Heart right ventricle (tissue), 16 donors: ENCODE measurements around the gene KCNA10. TPM values are rescaled to one million over a fixed set of nuclear protein-coding genes. Genes with fewer than 3 reads are reported as not detected.

Experiments
- ATAC-seq, 8 donors: fragments of 200-7000 bp; cut with Tn5 transposase; one replicate each; pipeline ENCODE4 v1.9.1; 2020; ENCODE audit warnings: mild to moderate bottlenecking in 8 of 8, moderate library complexity in 8 of 8, moderate number of reproducible peaks in 1 of 8
- DNase-seq, 2 donors: peaks; one replicate each; pipeline ENCODE4 v3.0.0-alpha.2; 2020
- H3K27ac ChIP-seq, 10 donors: fragments of 200-600 bp; sonication (generic) in 2 of 10; one replicate each; pipeline versions ENCODE4 v1.5.0 to v1.8.0; 2020 to 2022; ENCODE audit warnings: mild to moderate bottlenecking in 3 of 10
- H3K27me3 ChIP-seq, 7 donors: fragments of 200-600 bp; one replicate each; pipeline ENCODE4 v1.8.0; 2021 to 2022; ENCODE audit warnings: mild to moderate bottlenecking in 2 of 7
- H3K36me3 ChIP-seq, 9 donors: fragments of 200-600 bp; sonication (generic) in 1 of 9; one replicate each; pipeline versions ENCODE4 v1.5.0 to v1.8.0; 2020 to 2022; ENCODE audit warnings: mild to moderate bottlenecking in 2 of 9
- H3K4me1 ChIP-seq, 9 donors: fragments of 200-600 bp; sonication (generic) in 1 of 9; one replicate each; pipeline versions ENCODE4 v1.5.0 to v1.8.0; 2020 to 2022; ENCODE audit warnings: mild to moderate bottlenecking in 4 of 9
- H3K4me3 ChIP-seq, 10 donors: fragments of 200-600 bp; sonication (generic) in 2 of 10; one replicate each; pipeline versions ENCODE4 v1.5.0 to v1.8.0; 2020 to 2022; ENCODE audit warnings: mild to moderate bottlenecking in 7 of 10, moderate library complexity in 2 of 10
- H3K9me3 ChIP-seq, 11 donors: fragments of 200-600 bp in 10 of 11; sonication (generic) in 2 of 11; one replicate each; pipeline versions ENCODE4 v1.5.0 to v1.8.0; 2013 to 2022; ENCODE audit warnings: mild to moderate bottlenecking in 2 of 11, control low read depth in 1 of 11, moderate library complexity in 1 of 11
- CTCF ChIP-seq, 9 donors: fragments of 200-600 bp; sonication (generic) in 2 of 9; IDR thresholded peaks; one replicate each; pipeline versions ENCODE4 v1.5.0 to v1.8.0; 2021 to 2022; ENCODE audit warnings: antibody characterized with exemption in 9 of 9, mild to moderate bottlenecking in 5 of 9, moderate library complexity in 1 of 9
- WGBS, 2 donors: extraction: QIAGEN DNeasy Blood & Tissue Kit; methylation state at CpG; one replicate each; pipeline ENCODE4 v1.1.7; 2013; ENCODE audit warnings: inconsistent platforms in 1 of 2; 5-methylcytosine and 5-hydroxymethylcytosine counted together
- intact Hi-C, 10 donors: fragments of 100-400 bp; cut with DNase I; formaldehyde crosslinking; loops; one replicate each; pipeline versions ENCODE4 v1.11.1 to v1.14.2; 2022
- polyA plus RNA-seq, 2 donors: library from polyadenylated mRNA; stranded (reverse); fragments of 200-250 nt; gene quantifications; one replicate each; pipeline ENCODE4 v1.2.3, GENCODE V29; 2013
- total RNA-seq, 10 donors: library from RNA; stranded (reverse); fragmentation: NEBNext Ultra II Directional in 3 of 10; extraction: Animal tissue kit (Norgen Biotek cat#: 25700) in 3 of 10; gene quantifications; one replicate each; pipeline versions ENCODE4 v1.2.1 to v1.2.4, GENCODE V29; 2021 to 2023
- donor health status: Arrhythmogenic right ventricular cardiomyopathy.
- donor health status: ischemic (EF 13 %, LVEDD 7.1; RV severe dilation, severe dysfunction).
- donor health status: healthy with polysubstance abuse.
- donor health status: DM: no; HTN: yes; CAD: no.
- donor health status: DM: no; HTN: no; CAD: no.
- donor health status: ischemic (EF 25% LVEDD 6.9; RV normal size, moderate dysfunction).
- donor health status: ischemic (EF 25% LVEDD 5.7; RV mildly dilated, moderate dysfunction).
- donor health status: healthy.
- donor health status: DM: yes; HTN: yes; CAD: no.
- donor health status: Ischemic cardiomyopathy.
- donor health status: ischemic (EF 35%, LVEDD 5.7; RV mildly dilated, moderate dysfunction).
- donor health status: nonischemic (EF 11% LVEDD 7.7; RV severe dilation, severe dysfunction).
- donor health status: DM: yes; HTN: yes; CAD: no.
- donor health status: PGD.
- donor health status: ischemic (EF 29% LVEDD 5.4; RV normal size, mild dysfunction).
- donor health status: nonischemic (EF 23%, LVEDD 6.1; RV moderate dilation, normal function).

The KCNA10 gene
- total and polyA plus RNA-seq, 12 donors, result not detected

GRCh38 chr1:110480356-110481096 lies 38.4 kb downstream of the KCNA10 start:
- no peaks in the 10 kb centered on the region for H3K36me3 ChIP-seq
- 26 to 32% methylated on average over 4 of the region's 4 CpGs for WGBS, 2 donors
- no peak overlapping the region for H3K27ac ChIP-seq
- peaks cover 0 to 30% (median 11%) of the 10 kb centered on the region in 9 donors for H3K4me1 ChIP-seq
- intact Hi-C loops, result loop anchor here in 1 of 10 donors (10.0 kb wide), 1 partner anchor 166 kb away; no protein-coding TSS in a partner anchor
- peaks cover 0 to 12% (median 0%) of the 10 kb centered on the region in 7 donors for H3K27me3 ChIP-seq
- DNase-seq, result no peak
- H3K4me3 ChIP-seq, result no peak overlapping the region
- TF ChIP-seq CTCF (IDR thresholded peaks at IDR 0.05), result no peak
- ATAC-seq, result peak in 1 of 8 donors; percentile 5
- H3K9me3 ChIP-seq, result no peaks in the 10 kb centered on the region

GRCh38 chr1:110478886-110479285 lies 40.1 kb downstream of the KCNA10 start:
- Histone ChIP-seq H3K27me3 (peaks cover 0 to 5% (median 0%) of the 10 kb centered on the region in 7 donors), H3K9me3 (no peaks in the 10 kb centered on the region), H3K36me3 (no peaks in the 10 kb centered on the region), H3K4me3 (no peak overlapping the region), H3K27ac (no peak overlapping the region), H3K4me1 (peaks cover 0 to 25% (median 11%) of the 10 kb centered on the region in 9 donors)
- no peak for TF ChIP-seq CTCF (IDR thresholded peaks at IDR 0.05)
- ATAC-seq, result no peak
- intact Hi-C loops, result no loop called here
- DNase-seq, result no peak
- 89 to 91% methylated on average over 8 of the region's 8 CpGs for WGBS, 2 donors

GRCh38 chr1:110477967-110478640 lies 40.9 kb downstream of the KCNA10 start:
- Histone ChIP-seq H3K4me3 (no peak overlapping the region), H3K27me3 (no peaks in the 10 kb centered on the region), H3K9me3 (no peaks in the 10 kb centered on the region), H3K27ac (no peak overlapping the region), H3K36me3 (no peaks in the 10 kb centered on the region), H3K4me1 (peaks cover 0 to 25% (median 11%) of the 10 kb centered on the region in 9 donors)
- DNase-seq, result no peak
- no peak for ATAC-seq
- intact Hi-C loops, result no loop called here
- WGBS, 2 donors, result 80 to 92% methylated on average over 3 of the region's 3 CpGs
- no peak for TF ChIP-seq CTCF (IDR thresholded peaks at IDR 0.05)

- intact Hi-C loops, result no loop called here
Measured at GRCh38 chr1:110477445-110477957, 41.5 kb downstream of the KCNA10 start.

More at GRCh38 chr1:110477445-110477957, 41.5 kb downstream of the KCNA10 start:
- DNase-seq (no peak), ATAC-seq (peak in 4 of 8 donors; percentile 6 to 61 (median 47))
- Histone ChIP-seq H3K4me3 (no peak overlapping the region), H3K4me1 (peaks cover 0 to 21% (median 10%) of the 10 kb centered on the region in 9 donors), H3K27ac (no peak overlapping the region), H3K36me3 (no peaks in the 10 kb centered on the region), H3K9me3 (no peaks in the 10 kb centered on the region), H3K27me3 (no peaks in the 10 kb centered on the region)
- TF ChIP-seq CTCF (IDR thresholded peaks at IDR 0.05), result peak in 2 of 9 donors; percentile 11 to 12
- WGBS, 2 donors, result 52 to 57% methylated on average over 3 of the region's 3 CpGs
